Spleen (tissue), 11 donors: ENCODE results near the gene PSMA6. TPM values are rescaled to one million over a fixed set of nuclear protein-coding genes. Genes with fewer than 3 reads are reported as not detected.
"Not testable (repeated sequence)": the region's sequence is repeated elsewhere in the genome, so short reads cannot be mapped to it uniquely, and the experiment has no call there.

Source experiments
- DNase-seq: peaks from one replicate; pipeline ENCODE4 v3.0.0-alpha.2; 2020
- H3K27ac ChIP-seq, 8 donors: fragments of 200-600 bp; sonication (generic) in 7 of 8; 1 replicate in 4 of 8; 2 replicates in 4 of 8; pipeline versions ENCODE4 v1.5.0 to v1.8.0; 2016 to 2021; ENCODE audit warnings: inconsistent platforms in 4 of 8, mild to moderate bottlenecking in 4 of 8, moderate library complexity in 1 of 8
- H3K27me3 ChIP-seq, 7 donors: fragments of 200-600 bp; sonication (generic) in 6 of 7; replicated peaks in 1 of 7; 1 replicate in 4 of 7; 2 replicates in 3 of 7; pipeline versions ENCODE4 v1.5.0 to v1.8.0; 2016 to 2021; ENCODE audit warnings: inconsistent platforms in 3 of 7, mild to moderate bottlenecking in 1 of 7
- H3K36me3 ChIP-seq, 6 donors: fragments of 200-600 bp; sonication (generic) in 5 of 6; 1 replicate in 4 of 6; 2 replicates in 2 of 6; pipeline versions ENCODE4 v1.5.0 to v1.8.0; 2016 to 2021; ENCODE audit warnings: inconsistent platforms in 2 of 6
- H3K4me1 ChIP-seq, 6 donors: fragments of 200-600 bp; sonication (generic) in 5 of 6; 1 replicate in 3 of 6; 2 replicates in 3 of 6; pipeline versions ENCODE4 v1.5.0 to v1.8.0; 2016 to 2021; ENCODE audit warnings: inconsistent platforms in 3 of 6
- H3K4me3 ChIP-seq, 8 donors: fragments of 200-600 bp; sonication (generic) in 7 of 8; 1 replicate in 4 of 8; 2 replicates in 4 of 8; pipeline versions ENCODE4 v1.5.0 to v1.8.0; 2016 to 2021; ENCODE audit warnings: inconsistent platforms in 4 of 8, mild to moderate bottlenecking in 4 of 8, moderate library complexity in 2 of 8
- H3K9me3 ChIP-seq, 8 donors: fragments of 200-600 bp; sonication (generic) in 7 of 8; 1 replicate in 4 of 8; 2 replicates in 4 of 8; pipeline versions ENCODE4 v1.5.0 to v1.8.0; 2016 to 2021; ENCODE audit warnings: inconsistent platforms in 4 of 8
- CTCF ChIP-seq, 11 experiments: fragments of 200-600 bp in 7 of 11; fragments of 450-650 bp in 4 of 11; sonication (generic) in 4 of 11; IDR thresholded peaks in 8 of 11; conservative IDR thresholded peaks in 3 of 11; 1 replicate in 7 of 11; 2 replicates in 4 of 11; pipeline versions ENCODE4 v1.4.0 to v1.8.0; 2016 to 2021; ENCODE audit warnings: antibody characterized with exemption in 11 of 11, inconsistent platforms in 4 of 11, mild to moderate bottlenecking in 1 of 11
- POLR2A ChIP-seq, 3 donors: fragments of 450-650 bp; IDR thresholded peaks; one replicate each; pipeline ENCODE4 v1.5.1; 2017; ENCODE audit warnings: antibody characterized with exemption in 3 of 3, mild to moderate bottlenecking in 1 of 3
- POLR2AphosphoS5 ChIP-seq, 3 donors: sonication (generic); formaldehyde crosslinking; IDR thresholded peaks; one replicate each; pipeline ENCODE4 v1.5.1; 2017; ENCODE audit warnings: antibody characterized with exemption in 3 of 3
- WGBS, 5 donors: extraction: QIAGEN DNeasy Blood & Tissue Kit in 3 of 5; methylation state at CpG; one replicate each; pipeline versions ENCODE4 v1.1.5 to v1.1.7; 2013 to 2018; 5-methylcytosine and 5-hydroxymethylcytosine counted together
- intact Hi-C: fragments of 100-400 bp; cut with DNase I; formaldehyde crosslinking; loops from one replicate; pipeline ENCODE4 v1.15.0; 2023; ENCODE audit warnings: low total_unique reads
- polyA plus RNA-seq, 3 donors: library from polyadenylated mRNA; stranded (reverse); fragments of 200-250 nt; gene quantifications; one replicate each; pipeline ENCODE4 v1.2.1, GENCODE V29; 2013
- total RNA-seq, 7 donors: library from RNA; depleted of rRNA in 3 of 7; stranded (reverse); fragments of >200 nt in 3 of 7; fragmentation: NEBNext Ultra II Directional in 4 of 7; extraction: Animal tissue kit (Norgen Biotek cat#: 25700) in 4 of 7; gene quantifications; one replicate each; pipeline versions ENCODE4 v1.1.0 to v1.2.1, GENCODE V29; 2016 to 2021
- donor health status: healthy with polysubstance abuse.
- donor health status: DM: no; HTN: no; CAD: no; lungs with moderate emphysema.
- donor health status: DM: no; HTN: no; CAD: no.
- donor health status: Bipolar disorder and iron deficiency.
- donor health status: healthy.
- donor health status: DM: no; HTN: no; CAD: no.
- donor health status: DM: yes; HTN: yes; CAD: no.

PSMA6 gene
- total and polyA plus RNA-seq, 10 donors = 108 to 185 (median 131) TPM

GRCh38 chr14:35300228-35300627, 8.0 kb downstream of the PSMA6 start:
- peaks cover 0 to 19% (median 2%) of the 10 kb centered on the region in 6 donors for H3K36me3 ChIP-seq
- 80 to 86% (median 83%) methylated on average over 3 of the region's 3 CpGs for WGBS, 5 donors
- DNase-seq = no peak
- intact Hi-C loops = no loop called here
- no peak for TF ChIP-seq POLR2AphosphoS5 (IDR thresholded peaks at IDR 0.05)
- no peak for TF ChIP-seq POLR2A (IDR thresholded peaks at IDR 0.05)
- no peak for TF ChIP-seq CTCF (IDR thresholded peaks at IDR 0.05 in 8 of 11, conservative IDR thresholded peaks at IDR 0.05 in 3 of 11)
- no peaks in the 10 kb centered on the region for H3K27me3 ChIP-seq
- no peaks in the 10 kb centered on the region for H3K9me3 ChIP-seq
- no peak overlapping the region for H3K4me3 ChIP-seq
- peak overlapping the region in 3 of 8 donors; percentile 52 to 66 (median 53) for H3K27ac ChIP-seq
- H3K4me1 ChIP-seq = peaks cover 45 to 100% (median 81%) of the 10 kb centered on the region in 6 donors

GRCh38 chr14:35301334-35301733, 9.2 kb downstream of the PSMA6 start:
- Histone ChIP-seq H3K36me3 (peaks cover 0 to 21% (median 0%) of the 10 kb centered on the region in 6 donors), H3K27ac (peak overlapping the region in 5 of 8 donors; percentile 17 to 66 (median 52)), H3K4me1 (peaks cover 35 to 100% (median 74%) of the 10 kb centered on the region in 6 donors)
- H3K4me3 ChIP-seq, H3K27me3 ChIP-seq, intact Hi-C loops, DNase-seq, H3K9me3 ChIP-seq: not testable (repeated sequence)
- WGBS, 5 donors = 35 to 71% (median 52%) methylated on average over 4 of the region's 4 CpGs

GRCh38 chr14:35301735-35302528, 9.8 kb downstream of the PSMA6 start:
- Histone ChIP-seq H3K4me1 (peaks cover 31 to 98% (median 71%) of the 10 kb centered on the region in 6 donors), H3K27ac (peak overlapping the region in 4 of 8 donors; percentile 12 to 66 (median 34)), H3K4me3 (no peak overlapping the region), H3K36me3 (peaks cover 0 to 27% (median 2%) of the 10 kb centered on the region in 6 donors), H3K27me3 (no peaks in the 10 kb centered on the region), H3K9me3 (no peaks in the 10 kb centered on the region)
- intact Hi-C loops = no loop called here
- DNase-seq = no peak
- TF ChIP-seq POLR2AphosphoS5 (IDR thresholded peaks at IDR 0.05) (no peak), POLR2A (IDR thresholded peaks at IDR 0.05) (no peak), CTCF (IDR thresholded peaks at IDR 0.05 in 8 of 11, conservative IDR thresholded peaks at IDR 0.05 in 3 of 11) (no peak)
- WGBS, 5 donors = 95 to 100% (median 97%) methylated on average over 1 of the region's 1 CpG

GRCh38 chr14:35303149-35303935, 11.2 kb downstream of the PSMA6 start:
- peaks cover 31 to 92% (median 57%) of the 10 kb centered on the region in 6 donors for H3K4me1 ChIP-seq
- no peaks in the 10 kb centered on the region for H3K9me3 ChIP-seq
- H3K27me3 ChIP-seq = no peaks in the 10 kb centered on the region
- H3K36me3 ChIP-seq = peaks cover 0 to 40% (median 8%) of the 10 kb centered on the region in 6 donors
- H3K27ac ChIP-seq = peak overlapping the region in 1 of 8 donors; percentile 13
- 91 to 97% (median 94%) methylated on average over 4 of the region's 4 CpGs for WGBS, 5 donors
- TF ChIP-seq POLR2A (IDR thresholded peaks at IDR 0.05) (no peak), POLR2AphosphoS5 (IDR thresholded peaks at IDR 0.05) (no peak), CTCF (IDR thresholded peaks at IDR 0.05 in 8 of 11, conservative IDR thresholded peaks at IDR 0.05 in 3 of 11) (no peak)
- DNase-seq = no peak
- intact Hi-C loops = no loop called here
- no peak overlapping the region for H3K4me3 ChIP-seq
